ENCODE data around the gene COL6A1.

The COL6A1 gene

GRCh38 chr21:45982758-45983648 lies 1.4 kb downstream of the COL6A1 start:
- FAIRE-seq, result no peak

- FAIRE-seq, result no peak
Observed at GRCh38 chr21:45983649-45983965, 2.0 kb downstream of the COL6A1 start.

GRCh38 chr21:45983981-45984551 lies 2.5 kb downstream of the COL6A1 start:
- FAIRE-seq, result no peak

- FAIRE-seq, result no peak
Observed at GRCh38 chr21:45984584-45985095, 3.1 kb downstream of the COL6A1 start.

GRCh38 chr21:45985471-45986315 lies 4.1 kb downstream of the COL6A1 start:
- no peak for FAIRE-seq

GRCh38 chr21:45986316-45987051 lies 4.9 kb downstream of the COL6A1 start:
- FAIRE-seq, result no peak

- no peak for FAIRE-seq
Observed at GRCh38 chr21:45987121-45987711, 5.6 kb downstream of the COL6A1 start.

GRCh38 chr21:45988366-45989347 lies 7.1 kb downstream of the COL6A1 start:
- no peak for FAIRE-seq

- FAIRE-seq, result no peak
Observed at GRCh38 chr21:45989355-45990048, 7.9 kb downstream of the COL6A1 start.

GRCh38 chr21:45990049-45990711 lies 8.6 kb downstream of the COL6A1 start:
- FAIRE-seq, result no peak

- no peak for FAIRE-seq
Observed at GRCh38 chr21:45990741-45991605, 9.4 kb downstream of the COL6A1 start.

- no peak for FAIRE-seq
Observed at GRCh38 chr21:45991606-45992300, 10.2 kb downstream of the COL6A1 start.

- FAIRE-seq, result no peak
Observed at GRCh38 chr21:45992301-45993209, 11.0 kb downstream of the COL6A1 start.

- FAIRE-seq, result no peak
Observed at GRCh38 chr21:45993210-45994085, 11.9 kb downstream of the COL6A1 start.

- FAIRE-seq, result no peak
Observed at GRCh38 chr21:45994086-45994661, 12.6 kb downstream of the COL6A1 start.

Measured in A204.1 (cell line).